ENCODE measurements around the gene NAXE.

GRCh38 chr1:156616463-156616862 lies 24.9 kb downstream of the NAXE start:
- TF ChIP-seq POLR2A (IDR thresholded peaks at IDR 0.05; ENCODE audit: low read depth, low read length) (no peak), POLR2AphosphoS5 (IDR thresholded peaks at IDR 0.05; ENCODE audit: low read depth, low read length) (no peak)

All from GM12891 (cell line).